Measurements from ENCODE around the gene SRY. TPM values are rescaled to one million over a fixed set of nuclear protein-coding genes. Genes with fewer than 3 reads are reported as not detected.

The SRY gene
- not detected in 2 replicates for polyA plus RNA-seq

DNA sequence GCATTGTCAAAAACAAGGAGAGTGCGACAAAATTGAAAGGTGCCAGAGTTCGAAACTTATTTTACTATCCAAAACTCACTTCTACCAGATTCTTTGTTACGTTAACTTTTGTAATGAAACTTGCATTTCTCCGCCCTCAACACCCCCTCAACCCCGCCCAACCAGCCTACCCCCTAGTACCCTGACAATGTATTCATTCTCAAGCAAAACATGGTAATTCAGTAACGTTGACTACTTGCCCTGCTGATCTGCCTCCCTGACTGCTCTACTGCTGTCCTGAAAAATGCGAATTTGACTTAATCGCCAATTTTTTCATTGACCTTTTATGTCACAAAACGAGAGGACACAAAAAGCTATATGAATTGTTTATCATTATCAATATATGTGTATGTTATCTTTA is at the start of gene SRY:
TSS of gene SRY (minus strand) at position 83 of the 400 bp plus-strand sequence. CDS start at position 4, 79 bp downstream.

Other genes with a start within 250 kb of the SRY start
- gene RPS4Y1, start 53.9 kb upstream of the SRY start, polyA plus RNA-seq, result 288 and 306 TPM in 2 replicates
- gene ZFY, start 147.7 kb upstream of the SRY start, polyA plus RNA-seq, result 5.4 and 8.0 TPM in 2 replicates

All from Purkinje cell (primary cell).